ENCODE measurements around the gene CDON.

CDON gene

GRCh38 chr11:125952559-125952958 lies 110.1 kb downstream of the CDON start:
- in situ Hi-C loops (cut with HindIII; ENCODE audit: low pct_unique_long_range_greater_than_20kb, low sequenced_read_pairs): no loop called here
- TF ChIP-seq JUND (IDR thresholded peaks at IDR 0.05; ENCODE audit: low read depth): no peak
- peak; percentile 62 to 77 for DNase-seq (ENCODE audit: low read depth in 1 of 2, low spot score in 1 of 2)

GRCh38 chr11:125951731-125952130 lies 110.9 kb downstream of the CDON start:
- DNase-seq (ENCODE audit: low read depth in 1 of 2, low spot score in 1 of 2): no peak
- TF ChIP-seq JUND (IDR thresholded peaks at IDR 0.05; ENCODE audit: low read depth): no peak
- in situ Hi-C loops (cut with HindIII; ENCODE audit: low pct_unique_long_range_greater_than_20kb, low sequenced_read_pairs): no loop called here

- peak; percentile 60 to 86 for DNase-seq (ENCODE audit: low read depth in 1 of 2, low spot score in 1 of 2)
- no peak for TF ChIP-seq JUND (IDR thresholded peaks at IDR 0.05; ENCODE audit: low read depth)
- in situ Hi-C loops (cut with HindIII; ENCODE audit: low pct_unique_long_range_greater_than_20kb, low sequenced_read_pairs): no loop called here
These were observed 111.7 kb downstream of the CDON start for GRCh38 chr11:125950696-125951651.

- DNase-seq (ENCODE audit: low read depth in 1 of 2, low spot score in 1 of 2): no peak
- in situ Hi-C loops (cut with HindIII; ENCODE audit: low pct_unique_long_range_greater_than_20kb, low sequenced_read_pairs): no loop called here
- TF ChIP-seq JUND (IDR thresholded peaks at IDR 0.05; ENCODE audit: low read depth): no peak
These were observed 112.5 kb downstream of the CDON start for GRCh38 chr11:125950178-125950490.

- no peak for TF ChIP-seq JUND (IDR thresholded peaks at IDR 0.05; ENCODE audit: low read depth)
- no peak for DNase-seq (ENCODE audit: low read depth in 1 of 2, low spot score in 1 of 2)
- in situ Hi-C loops (cut with HindIII; ENCODE audit: low pct_unique_long_range_greater_than_20kb, low sequenced_read_pairs): no loop called here
These were observed 113.1 kb downstream of the CDON start for GRCh38 chr11:125949271-125950177.

- in situ Hi-C loops (cut with HindIII; ENCODE audit: low pct_unique_long_range_greater_than_20kb, low sequenced_read_pairs): no loop called here
- DNase-seq (ENCODE audit: low read depth in 1 of 2, low spot score in 1 of 2): no peak
- no peak for TF ChIP-seq JUND (IDR thresholded peaks at IDR 0.05; ENCODE audit: low read depth)
These were observed 114.2 kb downstream of the CDON start for GRCh38 chr11:125948278-125949051.

- no peak for TF ChIP-seq JUND (IDR thresholded peaks at IDR 0.05; ENCODE audit: low read depth)
- in situ Hi-C loops (cut with HindIII; ENCODE audit: low pct_unique_long_range_greater_than_20kb, low sequenced_read_pairs): no loop called here
- DNase-seq (ENCODE audit: low read depth in 1 of 2, low spot score in 1 of 2): no peak
These were observed 115.0 kb downstream of the CDON start for GRCh38 chr11:125947419-125948277.

GRCh38 chr11:125946712-125947418 lies 115.8 kb downstream of the CDON start:
- no peak for TF ChIP-seq JUND (IDR thresholded peaks at IDR 0.05; ENCODE audit: low read depth)
- DNase-seq (ENCODE audit: low read depth in 1 of 2, low spot score in 1 of 2): no peak
- in situ Hi-C loops (cut with HindIII; ENCODE audit: low pct_unique_long_range_greater_than_20kb, low sequenced_read_pairs): no loop called here

- DNase-seq (ENCODE audit: low read depth in 1 of 2, low spot score in 1 of 2): no peak
- no peak for TF ChIP-seq JUND (IDR thresholded peaks at IDR 0.05; ENCODE audit: low read depth)
- in situ Hi-C loops (cut with HindIII; ENCODE audit: low pct_unique_long_range_greater_than_20kb, low sequenced_read_pairs): no loop called here
These were observed 116.7 kb downstream of the CDON start, which contains the start of gene VSIG10L2 for GRCh38 chr11:125945797-125946520. TSS of gene VSIG10L2 (plus strand) at chr11:125946044. CDS start at chr11:125946056, 12 bp downstream.

GRCh38 chr11:125945011-125945796 lies 117.5 kb downstream of the CDON start:
- in situ Hi-C loops (cut with HindIII; ENCODE audit: low pct_unique_long_range_greater_than_20kb, low sequenced_read_pairs): no loop called here
- TF ChIP-seq JUND (IDR thresholded peaks at IDR 0.05; ENCODE audit: low read depth): no peak
- DNase-seq (ENCODE audit: low read depth in 1 of 2, low spot score in 1 of 2): no peak

Measured in T47D (cell line).